Glomerular endothelial cell (primary cell): Measurements from ENCODE around the gene SMG1. TPM values are rescaled to one million over a fixed set of nuclear protein-coding genes. Genes with fewer than 3 reads are reported as not detected.

Experiments used
- DNase-seq: peaks from one replicate; pipeline ENCODE4 v3.0.0-alpha.2; 2011; ENCODE audit warnings: low read depth, low spot score; ENCODE audit errors: extremely low read depth
- total RNA-seq: library from RNA; depleted of rRNA; stranded (reverse); fragments of >200 nt; gene quantifications from 2 replicates; pipeline ENCODE4 v1.2.3, GENCODE V29; 2015

Gene SMG1
- total RNA-seq, 1 donor from 2014 or later: 76.7 TPM

DNA sequence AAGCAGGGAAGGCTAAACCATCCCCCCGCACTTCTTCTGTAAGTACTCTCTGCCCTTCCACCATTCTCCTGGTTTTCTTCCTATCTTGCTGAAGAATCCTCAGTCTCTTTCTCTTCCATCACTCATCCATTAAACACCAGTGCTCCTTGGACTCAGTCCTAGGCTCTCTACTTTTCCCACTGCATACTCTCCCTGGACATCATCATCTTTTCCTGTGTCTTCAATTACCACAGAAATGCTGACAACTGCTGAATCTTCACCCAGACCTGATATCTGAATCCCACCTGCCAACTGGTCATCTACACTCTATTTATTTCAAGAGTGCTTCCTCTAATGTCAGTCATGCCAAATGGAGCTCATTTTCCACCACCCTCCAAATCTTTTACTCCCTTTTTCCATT lies 71.0 kb downstream of the SMG1 start:
- no peak for DNase-seq

DNA sequence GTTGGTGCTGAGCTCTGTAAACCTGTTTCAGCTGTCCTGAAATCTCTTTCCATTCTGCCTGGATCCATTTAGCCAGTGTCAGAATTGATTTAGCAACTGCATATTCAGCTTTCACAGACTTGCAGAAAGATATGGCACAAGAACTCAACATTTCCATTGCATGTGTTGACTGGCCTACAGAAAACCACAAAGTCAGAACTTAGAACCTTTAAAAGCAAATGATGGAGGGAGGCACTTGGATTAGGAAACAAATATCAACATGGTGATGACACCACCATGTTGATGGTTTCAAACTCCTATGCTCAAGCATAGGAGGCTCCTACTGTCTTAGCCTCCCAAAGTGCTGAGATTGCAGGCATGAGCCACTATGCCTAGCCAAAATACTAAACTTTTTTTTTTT lies 72.5 kb downstream of the SMG1 start:
- DNase-seq: no peak

DNA sequence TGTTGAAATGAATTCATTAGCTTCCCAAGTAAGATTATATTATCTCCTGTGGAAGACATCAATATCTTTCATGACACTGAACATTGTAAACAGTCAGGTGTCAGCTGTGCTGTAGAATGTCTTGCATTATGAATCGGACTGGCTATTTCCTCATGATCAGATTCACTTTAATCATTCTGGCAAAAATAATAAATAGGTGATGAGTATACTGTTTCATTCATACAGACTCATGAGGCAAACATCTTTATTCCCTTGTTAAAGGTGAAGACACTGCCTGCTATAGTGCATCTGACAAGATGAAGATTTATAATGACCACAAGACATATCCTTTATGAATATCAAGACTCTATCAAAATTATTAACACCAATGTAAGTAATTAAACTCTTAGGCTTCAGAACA lies 73.6 kb downstream of the SMG1 start:
- no peak for DNase-seq

DNA sequence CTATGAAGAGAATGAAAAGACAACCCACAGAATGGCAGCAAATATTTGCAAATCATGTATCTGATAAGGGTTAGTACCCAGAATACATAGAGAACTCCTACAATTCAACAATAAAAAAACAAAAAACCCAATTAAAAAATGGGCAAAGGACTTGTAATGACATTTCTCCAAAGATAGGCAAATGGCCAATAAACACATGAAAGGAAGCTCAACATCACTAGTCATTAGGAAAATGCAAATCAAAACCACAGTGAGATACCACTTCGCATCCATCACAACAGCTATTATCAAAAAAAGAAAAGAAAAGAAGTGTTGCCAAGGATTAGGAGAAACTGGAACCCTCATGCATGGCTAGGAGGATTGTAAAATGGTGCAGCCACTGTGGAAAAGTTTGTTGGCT lies 79.8 kb downstream of the SMG1 start:
- no peak for DNase-seq

DNA sequence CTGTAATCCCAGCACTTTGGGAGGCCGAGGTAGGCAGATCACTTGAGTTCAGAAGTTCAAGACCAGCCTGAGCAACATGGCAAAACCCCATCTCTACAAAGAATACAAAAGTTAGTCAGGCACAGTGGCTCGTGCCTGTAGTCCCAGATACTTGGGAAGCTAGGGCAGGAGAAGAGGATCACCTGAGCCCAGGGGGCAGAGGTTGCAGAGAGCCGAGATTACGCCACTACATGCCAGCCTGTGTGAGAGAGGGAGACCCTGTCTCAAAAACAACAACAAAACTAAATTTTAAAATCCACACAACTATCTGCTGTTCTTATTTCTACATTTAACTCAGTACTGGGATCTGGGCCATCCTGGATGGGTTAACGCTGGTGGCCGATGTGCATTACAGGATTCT lies 83.6 kb downstream of the SMG1 start:
- no peak for DNase-seq

DNA sequence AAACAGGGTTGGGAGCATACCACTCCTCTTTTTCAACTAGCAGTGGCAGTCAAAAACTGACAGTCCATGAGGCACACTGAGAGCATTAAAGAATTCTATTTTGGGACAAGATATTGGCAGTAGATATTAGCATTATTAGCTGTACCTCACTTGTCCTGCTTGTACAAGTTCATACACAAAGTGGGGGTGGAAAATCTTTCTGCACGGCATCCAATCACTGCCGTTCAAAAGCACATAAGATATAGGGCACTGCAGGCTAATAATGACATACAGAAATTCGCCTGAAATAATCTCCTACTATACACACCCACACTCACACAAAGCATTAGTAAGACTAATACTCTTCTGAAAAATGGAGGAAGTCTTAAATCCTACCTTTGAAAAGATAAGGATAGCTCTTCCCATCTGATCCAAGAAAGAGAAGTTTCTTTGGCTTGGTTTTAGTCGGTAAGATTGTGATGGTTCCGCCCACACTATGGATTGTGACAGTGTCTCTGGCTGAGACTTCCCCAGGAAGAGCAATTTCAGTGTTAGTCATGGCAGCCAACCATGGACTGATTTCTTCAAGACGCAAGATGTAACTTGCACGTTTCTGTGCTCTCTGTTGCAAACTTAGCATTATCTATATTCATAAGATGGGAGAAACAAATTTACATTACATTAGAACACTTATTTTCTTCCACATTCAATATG lies 84.2 kb downstream of the SMG1 start:
- no peak for DNase-seq

DNA sequence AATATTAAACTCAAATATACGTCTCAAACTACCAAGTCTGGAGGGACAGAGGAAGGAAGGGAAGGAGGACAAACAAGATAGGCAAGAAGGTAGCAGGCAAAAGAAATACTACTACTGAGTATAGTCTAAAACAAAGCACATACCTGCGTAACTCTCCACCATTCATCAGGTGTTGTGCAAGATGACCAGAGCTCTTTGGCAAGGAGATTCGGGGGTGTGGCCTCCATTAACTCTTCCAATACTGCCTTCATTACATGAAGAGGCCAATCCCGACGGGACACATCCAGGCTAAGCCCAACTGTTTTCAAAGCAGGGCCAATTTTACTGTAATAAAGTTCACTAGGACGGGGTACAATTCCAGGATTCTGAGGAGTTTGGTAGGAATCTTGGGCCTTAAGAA lies 86.7 kb downstream of the SMG1 start:
- no peak for DNase-seq

DNA sequence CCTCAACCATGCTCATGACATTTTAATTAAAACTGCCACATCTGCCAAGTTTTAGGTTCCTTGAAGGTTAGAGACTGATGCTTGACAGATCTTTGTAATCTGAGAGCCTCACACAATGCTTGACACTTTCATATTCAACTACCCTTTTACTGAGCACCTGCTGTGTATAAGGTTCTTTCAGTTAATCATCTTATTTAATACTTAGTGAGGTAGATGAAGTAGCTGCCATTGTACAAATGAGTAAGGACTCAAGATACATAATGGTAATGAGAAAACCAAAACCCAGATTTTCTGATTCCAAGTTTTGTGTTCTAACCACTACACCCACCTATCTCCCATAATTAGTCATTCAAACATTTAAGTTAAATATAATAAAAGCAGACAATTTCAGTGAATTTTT lies 89.5 kb downstream of the SMG1 start:
- no peak for DNase-seq

DNA sequence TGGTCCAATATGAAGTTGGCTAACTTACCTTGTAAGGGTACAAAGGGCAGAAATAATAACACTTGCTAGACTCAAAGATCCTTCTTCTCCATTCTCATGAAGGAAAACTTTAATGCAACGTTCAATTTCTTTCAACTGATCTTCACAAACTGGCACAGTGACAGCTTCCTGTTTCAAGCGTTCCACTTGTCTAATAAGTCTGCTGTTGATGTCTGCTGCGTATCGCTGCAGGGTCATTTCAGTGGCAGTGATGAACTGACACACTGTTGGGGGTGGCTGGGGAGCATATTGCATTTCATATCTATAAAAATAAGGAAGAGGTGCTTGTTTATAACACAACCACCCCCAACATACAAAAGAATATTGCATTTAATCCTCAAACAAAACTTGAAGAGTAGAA lies 91.3 kb downstream of the SMG1 start:
- no peak for DNase-seq

DNA sequence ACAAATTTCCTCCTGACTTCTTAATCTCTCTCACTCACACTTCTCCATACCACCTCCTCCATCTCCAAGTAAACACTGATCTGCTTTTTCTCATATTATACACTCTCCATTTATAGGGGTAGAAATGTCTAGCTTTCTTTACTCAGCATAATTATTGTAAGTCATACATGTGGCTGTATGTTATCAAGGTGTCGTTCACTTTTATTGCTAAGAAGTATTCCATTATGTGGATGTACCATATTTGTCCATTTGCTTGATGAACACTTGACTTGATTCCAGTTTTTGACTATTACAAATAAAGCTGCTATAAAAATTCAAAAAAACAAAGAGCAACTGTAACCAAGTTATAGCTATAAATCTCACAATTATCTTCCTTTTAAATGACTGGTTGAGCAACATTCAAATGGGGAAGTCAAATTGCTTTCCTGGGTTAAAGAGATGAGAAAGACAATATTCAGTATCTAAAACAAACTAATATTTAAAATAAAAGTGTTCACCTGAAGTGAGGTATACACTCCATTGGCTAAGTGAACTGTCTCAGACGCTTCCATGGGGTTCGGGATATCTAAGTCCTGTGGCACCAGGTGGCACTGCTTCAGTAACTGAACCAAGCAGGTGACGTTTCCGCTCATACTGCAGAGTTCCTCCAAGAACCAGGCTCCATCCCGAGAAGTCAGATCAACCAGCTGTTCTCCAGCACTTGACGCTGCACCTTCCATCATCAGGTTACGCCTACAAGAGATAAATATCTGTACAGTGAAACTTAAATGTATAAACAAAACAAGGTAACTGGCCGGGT lies 92.3 kb downstream of the SMG1 start:
- no peak for DNase-seq

DNA sequence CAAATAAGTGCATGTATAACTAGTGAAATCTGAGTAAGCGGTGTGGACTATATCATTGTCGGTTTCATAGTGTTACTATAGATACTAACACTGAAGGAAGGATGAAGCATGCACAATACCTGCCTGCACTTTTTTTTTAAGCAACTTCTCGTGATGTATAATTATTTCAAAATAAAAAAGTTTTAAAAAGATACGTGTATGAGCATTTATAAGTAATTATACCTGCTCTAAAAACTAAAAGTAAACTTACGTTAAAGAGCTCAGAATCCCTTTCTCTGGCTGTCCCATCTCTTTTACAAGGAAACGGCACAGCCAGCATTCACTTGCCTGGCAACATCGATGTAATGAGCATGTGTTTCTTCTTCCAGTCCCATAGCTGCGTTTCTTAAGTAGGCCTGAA lies 93.6 kb downstream of the SMG1 start:
- DNase-seq: no peak

DNA sequence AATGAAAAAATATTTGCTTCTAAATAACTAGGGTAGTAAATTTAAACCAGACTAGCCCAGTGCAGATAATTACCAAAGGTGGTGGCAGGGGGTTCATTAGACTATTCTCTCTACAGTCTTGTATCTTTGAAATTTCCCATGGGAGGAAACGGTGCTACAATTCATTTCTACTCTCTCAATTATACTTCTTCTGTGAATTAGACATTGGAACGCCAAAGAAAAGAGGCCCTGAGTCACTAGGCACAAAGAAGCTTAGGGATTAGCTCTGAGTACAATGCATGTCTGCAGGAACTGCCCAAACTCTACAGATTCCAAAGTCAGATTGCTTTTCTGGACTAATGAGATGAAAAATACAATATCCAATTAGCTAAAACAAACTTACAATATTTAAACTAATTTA lies 94.2 kb downstream of the SMG1 start:
- DNase-seq: no peak

DNA sequence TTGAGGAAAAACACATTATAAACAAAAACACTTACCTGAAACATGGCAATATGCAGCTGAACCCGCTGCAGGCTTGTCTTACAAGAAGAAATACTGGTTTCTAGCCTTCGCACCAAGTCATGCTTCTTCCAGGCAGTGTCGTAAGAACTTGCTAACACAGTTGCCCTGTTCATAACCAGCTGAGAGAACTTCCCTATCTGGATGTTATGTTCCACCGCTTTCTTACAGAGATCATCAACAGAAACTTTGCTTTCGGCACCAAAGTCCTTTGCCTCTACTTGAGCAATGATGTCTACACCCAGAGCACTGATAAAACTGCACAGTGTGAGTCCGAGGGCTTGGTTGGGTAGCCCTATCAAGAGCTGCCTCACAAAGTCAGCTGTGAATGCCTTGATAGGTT lies 97.0 kb downstream of the SMG1 start:
- DNase-seq: no peak

DNA sequence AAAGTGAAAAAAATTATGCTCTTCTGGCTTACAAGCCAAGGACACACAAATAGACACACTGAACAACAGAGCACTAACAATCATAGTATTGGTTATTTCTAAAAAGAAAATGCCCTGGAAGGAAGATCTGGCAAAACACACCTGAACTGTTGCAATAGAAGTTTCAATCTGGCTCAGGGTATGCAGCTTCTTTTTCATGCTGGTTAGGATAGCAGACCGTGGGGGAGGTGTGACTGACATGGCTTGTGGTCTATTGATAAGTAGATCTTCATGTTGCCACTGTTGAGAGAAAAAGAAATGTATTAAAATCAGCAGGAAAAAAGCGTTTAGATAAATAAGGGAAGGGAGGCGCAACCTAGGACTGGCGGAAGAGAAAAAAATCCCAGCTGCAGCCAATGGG lies 98.3 kb downstream of the SMG1 start:
- DNase-seq: no peak

DNA sequence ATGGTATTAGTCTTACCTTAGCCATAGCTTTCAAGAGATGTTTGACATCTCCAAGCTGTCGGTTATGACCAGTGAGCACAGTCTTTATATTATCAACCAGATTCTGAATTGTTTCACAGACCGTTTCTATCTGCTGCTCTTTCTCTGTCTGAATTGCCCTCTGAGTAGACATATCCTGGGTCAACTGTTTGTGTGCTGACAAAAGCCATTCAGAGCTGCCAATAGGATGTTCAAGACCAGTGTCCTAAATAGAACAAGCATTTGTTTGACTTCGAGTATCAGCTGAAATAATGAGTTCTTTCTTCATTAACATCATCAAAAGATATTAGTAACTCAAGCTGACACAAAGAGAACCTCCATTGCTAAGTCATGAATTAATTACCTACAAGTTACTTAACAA lies 109.9 kb downstream of the SMG1 start:
- no peak for DNase-seq

DNA sequence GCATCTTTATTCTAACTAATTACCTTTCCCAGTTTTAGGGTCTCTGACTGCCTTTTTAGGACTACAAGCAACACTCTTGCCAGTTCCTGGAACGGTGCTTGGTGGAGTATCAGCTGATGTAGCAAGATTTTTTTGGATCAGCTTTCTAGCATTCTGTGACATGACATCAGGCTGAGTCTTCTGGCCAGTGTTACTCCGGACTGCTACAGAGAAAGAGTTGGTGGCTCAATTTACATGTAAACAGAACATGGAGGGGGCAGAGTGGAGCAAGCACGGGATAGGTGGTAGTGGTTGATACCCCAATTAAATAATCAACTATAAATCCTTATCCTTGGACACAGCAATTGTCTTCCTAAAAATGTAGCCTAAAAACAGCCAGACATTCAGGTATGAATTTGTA lies 114.3 kb downstream of the SMG1 start:
- no peak for DNase-seq

DNA sequence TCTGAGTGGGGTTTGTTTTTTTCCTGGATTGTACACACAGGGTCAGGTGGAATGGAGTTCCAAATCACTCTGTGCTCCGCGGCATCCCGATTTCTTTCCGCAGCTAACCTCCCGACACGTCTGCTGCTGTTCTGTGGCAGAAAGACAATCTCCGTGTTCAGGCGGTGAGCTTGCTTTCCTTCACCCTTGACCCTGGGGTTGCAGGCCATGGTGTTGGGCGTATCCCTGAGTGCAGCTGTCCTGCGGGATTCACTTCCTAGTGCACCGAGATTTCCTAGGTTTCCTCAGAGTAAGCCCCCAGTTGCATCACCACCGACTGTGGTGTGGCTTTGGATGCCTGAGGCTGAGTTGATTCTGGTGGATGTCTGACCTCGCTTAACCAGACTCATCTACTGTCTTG lies 117.0 kb downstream of the SMG1 start:
- no peak for DNase-seq

DNA sequence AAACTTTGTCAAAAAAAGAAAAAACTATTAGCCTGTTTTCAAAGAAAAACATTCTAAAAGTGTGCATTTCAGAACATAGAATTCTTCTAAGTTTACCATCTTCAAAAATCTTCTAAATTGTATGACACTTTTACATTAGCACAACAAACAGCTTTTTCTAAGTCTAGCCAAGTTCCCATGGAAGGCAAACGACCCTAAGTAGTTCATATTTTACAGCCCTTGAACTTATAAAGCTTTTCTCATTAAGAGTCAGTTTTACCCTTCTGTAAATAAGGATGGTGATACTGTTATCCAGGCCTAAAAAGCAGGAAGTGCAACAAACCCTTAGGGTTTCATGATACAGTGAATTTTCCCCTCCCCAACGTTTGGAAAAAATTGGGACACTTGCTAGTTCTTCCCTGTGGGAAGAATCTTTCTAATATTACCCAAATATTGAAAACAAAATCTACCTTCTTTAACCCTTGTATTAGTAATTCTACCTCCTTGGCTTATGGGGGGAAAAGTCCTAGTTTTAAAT lies 120.9 kb downstream of the SMG1 start:
- no peak for DNase-seq

DNA sequence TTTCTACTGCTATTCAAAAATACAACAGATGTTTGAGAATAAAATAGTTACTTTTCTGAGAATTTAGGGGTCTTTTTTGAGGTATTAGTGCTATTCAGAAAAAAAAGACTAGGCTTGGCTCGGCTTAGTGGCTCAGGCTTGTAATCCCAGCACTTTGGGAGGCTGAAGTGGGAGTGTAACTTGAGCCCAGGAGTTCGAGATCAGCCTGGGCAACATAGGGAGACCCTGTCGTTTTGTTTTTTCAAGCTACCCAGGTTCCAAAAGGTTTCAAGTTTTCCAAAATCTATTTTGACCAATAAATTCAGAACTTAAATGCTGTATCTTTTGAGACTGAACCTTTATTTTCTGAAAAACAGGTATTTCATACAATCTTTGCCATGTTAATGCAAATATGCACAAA lies 121.7 kb downstream of the SMG1 start:
- DNase-seq: no peak

DNA sequence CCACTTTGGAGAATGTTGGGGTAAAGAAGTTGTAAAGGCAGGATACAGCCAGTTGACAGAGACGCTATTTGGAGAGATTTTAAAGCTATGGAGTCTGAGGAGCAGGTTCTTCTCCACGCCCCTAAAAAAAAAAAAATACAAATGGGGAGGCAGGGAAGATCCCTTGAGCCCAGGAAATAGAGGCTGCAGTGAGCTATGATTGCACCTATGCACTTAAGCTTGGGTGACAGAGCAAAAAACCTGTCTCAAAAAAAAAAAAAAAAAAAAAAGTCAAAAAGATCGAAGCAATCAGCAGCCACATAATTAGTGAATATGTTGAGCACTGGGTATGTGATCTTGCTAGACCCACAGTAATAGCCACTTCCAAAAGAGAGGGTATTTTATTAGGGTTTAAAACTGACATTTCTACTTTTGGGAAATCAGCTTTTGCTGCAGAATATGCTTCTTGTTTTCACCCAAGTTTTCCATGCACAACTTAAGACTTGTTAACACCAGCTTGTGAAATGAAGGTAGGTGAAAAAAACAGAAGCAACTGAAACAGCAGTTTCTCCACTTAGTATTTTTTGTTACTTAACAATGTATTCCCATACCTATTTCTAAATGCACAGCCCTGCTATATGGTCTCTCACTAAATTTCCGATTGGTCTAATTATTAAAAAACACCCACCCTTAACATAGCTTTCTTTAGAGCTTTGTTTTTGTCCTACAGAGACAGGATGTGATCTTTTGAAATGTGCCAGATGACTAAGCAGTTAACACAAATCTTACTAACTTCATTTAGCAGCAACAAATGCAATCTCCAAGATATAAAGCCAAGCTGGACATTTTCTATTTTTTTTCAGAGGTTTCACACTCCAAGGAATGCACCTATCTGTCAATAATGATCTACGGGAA lies 122.4 kb downstream of the SMG1 start:
- peak; percentile 56 for DNase-seq

DNA sequence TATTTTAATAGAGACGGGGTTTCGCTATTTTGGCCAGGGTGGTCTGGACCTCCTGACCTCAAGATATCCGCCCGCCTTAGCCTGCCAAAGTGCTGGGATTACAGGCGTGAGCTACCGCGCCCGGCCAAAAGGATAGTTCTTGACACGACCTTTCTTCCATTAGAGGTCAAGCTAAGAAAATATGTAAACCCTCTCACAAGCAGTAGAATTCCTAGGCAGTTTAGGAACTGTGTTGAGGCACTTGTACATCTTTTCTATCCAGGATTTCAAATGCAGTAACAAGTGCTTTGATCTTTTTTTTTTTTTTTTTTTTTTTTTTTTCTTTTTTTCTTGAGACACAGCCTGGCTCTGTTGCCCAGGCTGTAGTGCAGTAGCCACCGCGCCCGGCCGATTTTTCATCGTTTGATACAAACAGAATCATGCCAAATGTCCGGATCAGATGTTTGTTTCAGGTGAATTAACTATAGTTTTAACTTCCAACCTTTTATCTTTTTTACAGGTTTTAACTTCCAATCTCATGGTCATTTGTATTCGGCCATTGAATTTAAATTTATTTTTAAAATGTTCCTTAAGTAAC lies 123.4 kb downstream of the SMG1 start:
- no peak for DNase-seq
